A673 (cell line): Measurements from ENCODE around the gene KLHL33. TPM values are rescaled to one million over a fixed set of nuclear protein-coding genes. Genes with fewer than 3 reads are reported as not detected.

Source experiments
- Bru-seq: library from RNA; stranded (reverse); fragments of 400-500 nt; gene quantifications from one replicate; lab custom pipeline; 2021; lab: Mats Ljungman, UMichigan
- BruChase-seq, 2 experiments: library from RNA; stranded (reverse); fragments of 400-500 nt; gene quantifications; one replicate each; lab custom pipeline; 2021; lab: Mats Ljungman, UMichigan
- BruUV-seq: library from RNA; stranded (reverse); fragments of 400-500 nt; replicated peaks from 2 replicates; lab custom pipeline; 2021; lab: Mats Ljungman, UMichigan
- CTCF ChIA-PET: fragments of 300-600 bp; sonication (Branson Sonifier 250); formaldehyde crosslinking; loops from one replicate; lab custom pipeline; 2022; ENCODE audit warnings: antibody characterized with exemption; lab: Charles Lee
- POLR2A ChIA-PET: fragments of 300-600 bp; sonication (Branson Sonifier 250); formaldehyde crosslinking; loops from one replicate; lab custom pipeline; 2022; ENCODE audit warnings: antibody characterized with exemption; ENCODE audit not compliant: low non-redundant PET; lab: Charles Lee
- DNase-seq: peaks from one replicate; pipeline ENCODE4 v3.0.0-alpha.2; 2015; ENCODE audit warnings: low spot score
- H3K27ac ChIP-seq: fragments of 200-600 bp; sonication (generic); 2 replicates; pipeline ENCODE4 v1.5.1; 2016; ENCODE audit warnings: mixed run types, low read depth, mild to moderate bottlenecking, mixed read lengths, antibody characterized with exemption, low read length; ENCODE audit not compliant: poor library complexity, severe bottlenecking
- H3K27me3 ChIP-seq: fragments of 200-600 bp; sonication (generic); replicated peaks from 2 replicates; pipeline ENCODE4 v1.6.1; 2017; ENCODE audit warnings: mixed run types, low read depth, mild to moderate bottlenecking, mixed read lengths, antibody characterized with exemption, low read length; ENCODE audit not compliant: insufficient read depth, poor library complexity
- H3K36me3 ChIP-seq: fragments of 200-600 bp; sonication (generic); 2 replicates; pipeline ENCODE4 v1.6.1; 2016; ENCODE audit warnings: mixed run types, mild to moderate bottlenecking, mixed read lengths, antibody characterized with exemption, low read length; ENCODE audit not compliant: insufficient read depth, poor library complexity, severe bottlenecking
- H3K4me1 ChIP-seq: fragments of 200-600 bp; sonication (generic); 2 replicates; pipeline ENCODE4 v1.6.1; 2017; ENCODE audit warnings: mixed run types, mild to moderate bottlenecking, mixed read lengths, antibody characterized with exemption, low read length; ENCODE audit not compliant: insufficient read depth, poor library complexity, severe bottlenecking
- H3K4me3 ChIP-seq: fragments of 200-600 bp; sonication (generic); 2 replicates; pipeline ENCODE4 v1.5.1; 2016; ENCODE audit warnings: low read depth, mixed run types, mild to moderate bottlenecking, mixed read lengths, low read length; ENCODE audit not compliant: poor library complexity, severe bottlenecking
- H3K9me3 ChIP-seq: fragments of 200-600 bp; sonication (generic); 2 replicates; pipeline ENCODE4 v1.6.1; 2016; ENCODE audit warnings: mixed run types, low read depth, mild to moderate bottlenecking, mixed read lengths, antibody characterized with exemption, low read length; ENCODE audit not compliant: poor library complexity, severe bottlenecking
- CTCF ChIP-seq: fragments of 300-800, 200-600 bp; sonication (generic); conservative IDR thresholded peaks from 2 replicates; pipeline ENCODE4 v1.5.1; 2017; ENCODE audit warnings: low read depth, mild to moderate bottlenecking, antibody characterized with exemption, low read length, moderate library complexity, mixed read lengths
- EZH2 ChIP-seq: fragments of 200-600 bp; sonication (generic); IDR thresholded peaks from 2 replicates; pipeline ENCODE4 v1.6.1; 2017; ENCODE audit warnings: borderline replicate concordance, low read depth, mild to moderate bottlenecking, mixed read lengths, antibody characterized with exemption, low read length; ENCODE audit not compliant: poor library complexity, severe bottlenecking
- intact Hi-C: fragments of 100-400 bp; cut with micrococcal nuclease; formaldehyde crosslinking; loops from one replicate; pipeline ENCODE4 v1.10.0; 2022; ENCODE audit not compliant: unreplicated experiment
- long read RNA-seq: library from polyadenylated mRNA; stranded (forward); transcript quantifications from one replicate; pipeline ENCODE4 v2.0.0, GENCODE V29; 2022
- total RNA-seq: library from RNA; stranded (reverse); gene quantifications from 2 replicates; pipeline ENCODE4 v1.2.3, GENCODE V29; 2021

KLHL33 gene
- total RNA-seq = 0.04 and 0.13 TPM in 2 replicates
- Bru-seq, nascent RNA = percentile 8 among the genes with signal in this experiment
- BruChase-seq, experiment 1, labeled RNA remaining after a 2-hour chase = percentile 7 among the genes with signal in this experiment
- percentile 23 among the genes with signal in this experiment for BruChase-seq, experiment 2, labeled RNA remaining after a 6-hour chase
- long read RNA-seq = 0 reads

GRCh38 chr14:20435582-20436362 is at the start of gene KLHL33:
TSS of gene KLHL33 (minus strand) at chr14:20436166. CDS start at chr14:20435811, 355 bp downstream.
- intact Hi-C loops = no loop called here
- Histone ChIP-seq H3K27me3 (no peaks in the 10 kb centered on the region), H3K27ac (no peak within 1 kb of the TSS), H3K36me3 (no peaks in the 10 kb centered on the region), H3K9me3 (no peaks in the 10 kb centered on the region), H3K4me1 (no peaks in the 10 kb centered on the region), H3K4me3 (no peak within 1 kb of the TSS)
- CTCF ChIA-PET = no interaction called here
- POLR2A ChIA-PET = no interaction called here
- TF ChIP-seq CTCF (no peak), EZH2 (no peak)
- no peak for DNase-seq
- no TSS peak for BruUV-seq

- no peak overlapping the region for H3K4me3 ChIP-seq
- no peaks in the 10 kb centered on the region for H3K27me3 ChIP-seq
- CTCF ChIA-PET = no interaction called here
- no TSS peak for BruUV-seq
- POLR2A ChIA-PET = no interaction called here
- no peaks in the 10 kb centered on the region for H3K9me3 ChIP-seq
- H3K4me1 ChIP-seq = no peaks in the 10 kb centered on the region
- TF ChIP-seq CTCF (no peak), EZH2 (no peak)
- no peak overlapping the region for H3K27ac ChIP-seq
- intact Hi-C loops = no loop called here
- peaks cover 13% of the 10 kb centered on the region for H3K36me3 ChIP-seq
- no peak for DNase-seq
Measured at GRCh38 chr14:20482382-20482781, 46.4 kb upstream of the KLHL33 start.

GRCh38 chr14:20478894-20479293 is 42.9 kb upstream of the KLHL33 start:
- CTCF ChIA-PET = no interaction called here
- intact Hi-C loops = no loop called here
- no peaks in the 10 kb centered on the region for H3K9me3 ChIP-seq
- DNase-seq = no peak
- no peak for TF ChIP-seq CTCF
- no peak for TF ChIP-seq EZH2
- H3K27ac ChIP-seq = no peak overlapping the region
- H3K4me3 ChIP-seq = no peak overlapping the region
- H3K36me3 ChIP-seq = peaks cover 48% of the 10 kb centered on the region
- POLR2A ChIA-PET = interaction anchor here (0.7 kb wide), 1 partner anchor 71 kb away, joined by 3 read pairs; no protein-coding TSS in a partner anchor
- H3K27me3 ChIP-seq = no peaks in the 10 kb centered on the region
- BruUV-seq = no TSS peak
- H3K4me1 ChIP-seq = no peaks in the 10 kb centered on the region
